Hepatocyte (in vitro differentiated cells): Measurements from ENCODE around the gene MLLT1.

Experiments
- CTCF ChIP-seq: fragments of 200-600 bp; sonication (generic); IDR thresholded peaks from 2 replicates; pipeline ENCODE4 v1.5.1; 2016; ENCODE audit warnings: antibody characterized with exemption, mild to moderate bottlenecking; ENCODE audit not compliant: poor library complexity
- EZH2 ChIP-seq: fragments of 200-600 bp; sonication (generic); IDR thresholded peaks from 2 replicates; pipeline ENCODE4 v1.6.1; 2016; ENCODE audit warnings: antibody characterized with exemption, mild to moderate bottlenecking, borderline replicate concordance

- TF ChIP-seq CTCF (no peak), EZH2 (no peak)
These were observed 20.9 kb downstream of the MLLT1 start for GRCh38 chr19:6258812-6259311.
